Measurements from ENCODE around the gene ACKR2.

Gene ACKR2

GRCh38 chr3:42894698-42895579 lies 85.7 kb downstream of the ACKR2 start:
- DNase-seq: no peak

GRCh38 chr3:42895580-42895868 lies 86.3 kb downstream of the ACKR2 start:
- no peak for DNase-seq

- DNase-seq: no peak
Measured at GRCh38 chr3:42898896-42899675, 89.8 kb downstream of the ACKR2 start.

- DNase-seq: no peak
Measured at GRCh38 chr3:42900226-42901072, 91.2 kb downstream of the ACKR2 start.

GRCh38 chr3:42901073-42901415 lies 91.8 kb downstream of the ACKR2 start:
- DNase-seq: no peak

- DNase-seq: no peak
Measured at GRCh38 chr3:42902257-42902656, 93.0 kb downstream of the ACKR2 start.

- DNase-seq: no peak
Measured at GRCh38 chr3:42904076-42904475, 94.8 kb downstream of the ACKR2 start.

- no peak for DNase-seq
Measured at GRCh38 chr3:42905740-42906069, 96.5 kb downstream of the ACKR2 start.

- peak; percentile 30 for DNase-seq
Measured at GRCh38 chr3:42906070-42906847, 97.0 kb downstream of the ACKR2 start, which contains the start of gene ZNF662. ZNF662 (plus strand) TSS chr3:42906142; CDS start chr3:42908115, 1,973 bp downstream.

GRCh38 chr3:42906848-42907183 lies 97.6 kb downstream of the ACKR2 start:
- DNase-seq: no peak

- no peak for DNase-seq
Measured at GRCh38 chr3:42908675-42909074, 99.4 kb downstream of the ACKR2 start.

- no peak for DNase-seq
Measured at GRCh38 chr3:42911551-42911950, 102.3 kb downstream of the ACKR2 start.

GRCh38 chr3:42914771-42915515 lies 105.7 kb downstream of the ACKR2 start:
- DNase-seq: no peak

Data from activated T-cell treated with anti-CD3 and anti-CD28 coated beads, Interleukin-2, amount 50 U/mL, for 1 hour (primary cell).